Measurements from ENCODE around the gene CPA2. TPM values are rescaled to one million over a fixed set of nuclear protein-coding genes. Genes with fewer than 3 reads are reported as not detected.
A peak's percentile ranks its signal among the peaks of the same experiment; 100 is the strongest.

Gene CPA2
- polyA plus RNA-seq, 1 donor from 2014 or later: not detected

GRCh38 chr7:130286881-130287280 is 20.2 kb downstream of the CPA2 start:
- H3K4me3 Mint-ChIP-seq: no peak overlapping the region

GRCh38 chr7:130288168-130288567 is 21.5 kb downstream of the CPA2 start:
- peaks cover 10% of the 10 kb centered on the region for H3K27me3 Mint-ChIP-seq
- H3K27ac Mint-ChIP-seq: no peak overlapping the region
- H3K4me1 Mint-ChIP-seq: peaks cover 0 to 3% (median 3%) of the 10 kb centered on the region in 3 donors
- no peak overlapping the region for H3K4me3 Mint-ChIP-seq
- no peaks in the 10 kb centered on the region for H3K9me3 Mint-ChIP-seq
- peaks cover 4% of the 10 kb centered on the region for H3K36me3 Mint-ChIP-seq

More at GRCh38 chr7:130286881-130287280, 20.2 kb downstream of the CPA2 start:
- no peak overlapping the region for H3K27ac Mint-ChIP-seq
- peaks cover 0 to 3% (median 2%) of the 10 kb centered on the region in 3 donors for H3K4me1 Mint-ChIP-seq
- peaks cover 4% of the 10 kb centered on the region for H3K36me3 Mint-ChIP-seq
- H3K27me3 Mint-ChIP-seq: peaks cover 10% of the 10 kb centered on the region
- no peaks in the 10 kb centered on the region for H3K9me3 Mint-ChIP-seq

- H3K9me3 Mint-ChIP-seq: no peaks in the 10 kb centered on the region
- H3K4me3 Mint-ChIP-seq: no peak overlapping the region
- peaks cover 7% of the 10 kb centered on the region for H3K27me3 Mint-ChIP-seq
- H3K4me1 Mint-ChIP-seq: peaks cover 0 to 7% (median 4%) of the 10 kb centered on the region in 3 donors
- peaks cover 4% of the 10 kb centered on the region for H3K36me3 Mint-ChIP-seq
- no peak overlapping the region for H3K27ac Mint-ChIP-seq
Observed at GRCh38 chr7:130288829-130289228, 22.2 kb downstream of the CPA2 start.

GRCh38 chr7:130289478-130289877 is 22.8 kb downstream of the CPA2 start:
- peaks cover 4% of the 10 kb centered on the region for H3K36me3 Mint-ChIP-seq
- peaks cover 0 to 7% (median 4%) of the 10 kb centered on the region in 3 donors for H3K4me1 Mint-ChIP-seq
- H3K9me3 Mint-ChIP-seq: no peaks in the 10 kb centered on the region
- H3K27ac Mint-ChIP-seq: no peak overlapping the region
- H3K4me3 Mint-ChIP-seq: no peak overlapping the region
- peaks cover 1% of the 10 kb centered on the region for H3K27me3 Mint-ChIP-seq

- Mint-ChIP-seq H3K27ac (no peak overlapping the region), H3K9me3 (no peaks in the 10 kb centered on the region), H3K36me3 (peaks cover 1% of the 10 kb centered on the region), H3K4me1 (peaks cover 0 to 7% (median 4%) of the 10 kb centered on the region in 3 donors), H3K4me3 (no peak overlapping the region), H3K27me3 (peaks cover 1% of the 10 kb centered on the region)
Observed at GRCh38 chr7:130290745-130291144, 24.1 kb downstream of the CPA2 start.

GRCh38 chr7:130292682-130293257 is 26.1 kb downstream of the CPA2 start, which contains the start of gene CPA4:
CPA4 (plus strand) TSS chr7:130293161; CDS start chr7:130293181, 20 bp downstream.
- Mint-ChIP-seq H3K9me3 (no peaks in the 10 kb centered on the region), H3K27me3 (peaks cover 1% of the 10 kb centered on the region), H3K4me3 (peak within 1 kb of the TSS in 1 of 4 donors; percentile 7), H3K27ac (no peak within 1 kb of the TSS), H3K4me1 (peaks cover 0 to 7% (median 4%) of the 10 kb centered on the region in 3 donors), H3K36me3 (no peaks in the 10 kb centered on the region)

GRCh38 chr7:130293521-130293920 is 26.9 kb downstream of the CPA2 start:
- Mint-ChIP-seq H3K27ac (no peak overlapping the region), H3K27me3 (peaks cover 1% of the 10 kb centered on the region), H3K4me3 (peak overlapping the region in 1 of 4 donors; percentile 7), H3K9me3 (no peaks in the 10 kb centered on the region), H3K4me1 (peaks cover 0 to 7% (median 4%) of the 10 kb centered on the region in 3 donors), H3K36me3 (no peaks in the 10 kb centered on the region)

GRCh38 chr7:130294314-130294713 is 27.7 kb downstream of the CPA2 start:
- H3K27me3 Mint-ChIP-seq: peaks cover 1% of the 10 kb centered on the region
- H3K9me3 Mint-ChIP-seq: no peaks in the 10 kb centered on the region
- peaks cover 0 to 7% (median 4%) of the 10 kb centered on the region in 3 donors for H3K4me1 Mint-ChIP-seq

GRCh38 chr7:130296221-130296951 is 29.7 kb downstream of the CPA2 start:
- no peaks in the 10 kb centered on the region for H3K36me3 Mint-ChIP-seq
- H3K27ac Mint-ChIP-seq: no peak overlapping the region
- no peak overlapping the region for H3K4me3 Mint-ChIP-seq

More at GRCh38 chr7:130294314-130294713, 27.7 kb downstream of the CPA2 start:
- Mint-ChIP-seq H3K27ac (no peak overlapping the region), H3K4me3 (no peak overlapping the region), H3K36me3 (no peaks in the 10 kb centered on the region)

GRCh38 chr7:130297628-130298543 is 31.2 kb downstream of the CPA2 start:
- no peak overlapping the region for H3K4me3 Mint-ChIP-seq
- H3K4me1 Mint-ChIP-seq: peaks cover 0 to 7% (median 4%) of the 10 kb centered on the region in 3 donors
- H3K9me3 Mint-ChIP-seq: no peaks in the 10 kb centered on the region
- H3K27me3 Mint-ChIP-seq: peaks cover 3% of the 10 kb centered on the region
- H3K36me3 Mint-ChIP-seq: no peaks in the 10 kb centered on the region
- no peak overlapping the region for H3K27ac Mint-ChIP-seq

More at GRCh38 chr7:130296221-130296951, 29.7 kb downstream of the CPA2 start:
- peaks cover 0 to 7% (median 4%) of the 10 kb centered on the region in 3 donors for H3K4me1 Mint-ChIP-seq
- H3K9me3 Mint-ChIP-seq: no peaks in the 10 kb centered on the region
- no peaks in the 10 kb centered on the region for H3K27me3 Mint-ChIP-seq

GRCh38 chr7:130298544-130299326 is 32.1 kb downstream of the CPA2 start:
- Mint-ChIP-seq H3K27me3 (peaks cover 3% of the 10 kb centered on the region), H3K4me3 (no peak overlapping the region), H3K27ac (no peak overlapping the region), H3K4me1 (peaks cover 0 to 2% (median 0%) of the 10 kb centered on the region in 3 donors), H3K9me3 (no peaks in the 10 kb centered on the region), H3K36me3 (no peaks in the 10 kb centered on the region)

GRCh38 chr7:130299866-130300265 is 33.2 kb downstream of the CPA2 start:
- no peaks in the 10 kb centered on the region for H3K36me3 Mint-ChIP-seq
- H3K9me3 Mint-ChIP-seq: no peaks in the 10 kb centered on the region
- H3K27me3 Mint-ChIP-seq: peaks cover 3% of the 10 kb centered on the region
- H3K4me1 Mint-ChIP-seq: no peaks in the 10 kb centered on the region
- no peak overlapping the region for H3K4me3 Mint-ChIP-seq
- no peak overlapping the region for H3K27ac Mint-ChIP-seq

- Mint-ChIP-seq H3K4me3 (no peak overlapping the region), H3K4me1 (no peaks in the 10 kb centered on the region), H3K9me3 (no peaks in the 10 kb centered on the region), H3K27me3 (peaks cover 3% of the 10 kb centered on the region), H3K36me3 (no peaks in the 10 kb centered on the region), H3K27ac (no peak overlapping the region)
Observed at GRCh38 chr7:130301501-130302020, 34.9 kb downstream of the CPA2 start.

- peaks cover 3% of the 10 kb centered on the region for H3K27me3 Mint-ChIP-seq
- no peaks in the 10 kb centered on the region for H3K9me3 Mint-ChIP-seq
- no peak overlapping the region for H3K4me3 Mint-ChIP-seq
- H3K4me1 Mint-ChIP-seq: no peaks in the 10 kb centered on the region
- no peak overlapping the region for H3K27ac Mint-ChIP-seq
- no peaks in the 10 kb centered on the region for H3K36me3 Mint-ChIP-seq
Observed at GRCh38 chr7:130302649-130303048, 36.0 kb downstream of the CPA2 start.
